Panc1 (cell line): ENCODE measurements around the gene KIAA0586.
"Not testable (repeated sequence)": the region's sequence is repeated elsewhere in the genome, so short reads cannot be mapped to it uniquely, and the experiment has no call there.

Experiments
- POLR2AphosphoS5 ChIP-seq: IDR thresholded peaks from 2 replicates; pipeline ENCODE4 v1.6.1; 2012; ENCODE audit warnings: mild to moderate bottlenecking, low read depth, low read length, moderate library complexity
- SIN3A ChIP-seq: IDR thresholded peaks from 2 replicates; pipeline ENCODE4 v1.6.1; 2012; ENCODE audit warnings: low read depth, mild to moderate bottlenecking, low read length, moderate library complexity, borderline replicate concordance; ENCODE audit not compliant: insufficient read depth
- TF ChIP-seq, protein P1 (sequence below): fragments of 450-650 bp; IDR thresholded peaks from 2 replicates; pipeline ENCODE4 v1.5.1; 2017; ENCODE audit warnings: mild to moderate bottlenecking
- TF ChIP-seq, protein P2 (sequence below), 2 experiments: IDR thresholded peaks; 2 replicates each; pipeline ENCODE4 v1.6.1; 2011 to 2012; ENCODE audit warnings: low read depth in 2 of 2, control low read depth in 1 of 2, low read length in 1 of 2, mild to moderate bottlenecking in 1 of 2, moderate library complexity in 1 of 2; ENCODE audit not compliant: insufficient read depth in 1 of 2

GRCh38 chr14:58588321-58588720, 160.8 kb downstream of the KIAA0586 start:
- TF ChIP-seq, protein P1, sequence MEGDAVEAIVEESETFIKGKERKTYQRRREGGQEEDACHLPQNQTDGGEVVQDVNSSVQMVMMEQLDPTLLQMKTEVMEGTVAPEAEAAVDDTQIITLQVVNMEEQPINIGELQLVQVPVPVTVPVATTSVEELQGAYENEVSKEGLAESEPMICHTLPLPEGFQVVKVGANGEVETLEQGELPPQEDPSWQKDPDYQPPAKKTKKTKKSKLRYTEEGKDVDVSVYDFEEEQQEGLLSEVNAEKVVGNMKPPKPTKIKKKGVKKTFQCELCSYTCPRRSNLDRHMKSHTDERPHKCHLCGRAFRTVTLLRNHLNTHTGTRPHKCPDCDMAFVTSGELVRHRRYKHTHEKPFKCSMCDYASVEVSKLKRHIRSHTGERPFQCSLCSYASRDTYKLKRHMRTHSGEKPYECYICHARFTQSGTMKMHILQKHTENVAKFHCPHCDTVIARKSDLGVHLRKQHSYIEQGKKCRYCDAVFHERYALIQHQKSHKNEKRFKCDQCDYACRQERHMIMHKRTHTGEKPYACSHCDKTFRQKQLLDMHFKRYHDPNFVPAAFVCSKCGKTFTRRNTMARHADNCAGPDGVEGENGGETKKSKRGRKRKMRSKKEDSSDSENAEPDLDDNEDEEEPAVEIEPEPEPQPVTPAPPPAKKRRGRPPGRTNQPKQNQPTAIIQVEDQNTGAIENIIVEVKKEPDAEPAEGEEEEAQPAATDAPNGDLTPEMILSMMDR, result not testable (repeated sequence)
- TF ChIP-seq POLR2AphosphoS5, SIN3A: not testable (repeated sequence)
- TF ChIP-seq, protein P2, sequence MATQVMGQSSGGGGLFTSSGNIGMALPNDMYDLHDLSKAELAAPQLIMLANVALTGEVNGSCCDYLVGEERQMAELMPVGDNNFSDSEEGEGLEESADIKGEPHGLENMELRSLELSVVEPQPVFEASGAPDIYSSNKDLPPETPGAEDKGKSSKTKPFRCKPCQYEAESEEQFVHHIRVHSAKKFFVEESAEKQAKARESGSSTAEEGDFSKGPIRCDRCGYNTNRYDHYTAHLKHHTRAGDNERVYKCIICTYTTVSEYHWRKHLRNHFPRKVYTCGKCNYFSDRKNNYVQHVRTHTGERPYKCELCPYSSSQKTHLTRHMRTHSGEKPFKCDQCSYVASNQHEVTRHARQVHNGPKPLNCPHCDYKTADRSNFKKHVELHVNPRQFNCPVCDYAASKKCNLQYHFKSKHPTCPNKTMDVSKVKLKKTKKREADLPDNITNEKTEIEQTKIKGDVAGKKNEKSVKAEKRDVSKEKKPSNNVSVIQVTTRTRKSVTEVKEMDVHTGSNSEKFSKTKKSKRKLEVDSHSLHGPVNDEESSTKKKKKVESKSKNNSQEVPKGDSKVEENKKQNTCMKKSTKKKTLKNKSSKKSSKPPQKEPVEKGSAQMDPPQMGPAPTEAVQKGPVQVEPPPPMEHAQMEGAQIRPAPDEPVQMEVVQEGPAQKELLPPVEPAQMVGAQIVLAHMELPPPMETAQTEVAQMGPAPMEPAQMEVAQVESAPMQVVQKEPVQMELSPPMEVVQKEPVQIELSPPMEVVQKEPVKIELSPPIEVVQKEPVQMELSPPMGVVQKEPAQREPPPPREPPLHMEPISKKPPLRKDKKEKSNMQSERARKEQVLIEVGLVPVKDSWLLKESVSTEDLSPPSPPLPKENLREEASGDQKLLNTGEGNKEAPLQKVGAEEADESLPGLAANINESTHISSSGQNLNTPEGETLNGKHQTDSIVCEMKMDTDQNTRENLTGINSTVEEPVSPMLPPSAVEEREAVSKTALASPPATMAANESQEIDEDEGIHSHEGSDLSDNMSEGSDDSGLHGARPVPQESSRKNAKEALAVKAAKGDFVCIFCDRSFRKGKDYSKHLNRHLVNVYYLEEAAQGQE (IDR thresholded peaks at IDR 0.05; ENCODE audit: insufficient read depth in 1 of 2, low read depth in 2 of 2, low read length in 1 of 2), result not testable (repeated sequence)
